ENCODE data around the gene PLAC1.

The PLAC1 gene

DNA sequence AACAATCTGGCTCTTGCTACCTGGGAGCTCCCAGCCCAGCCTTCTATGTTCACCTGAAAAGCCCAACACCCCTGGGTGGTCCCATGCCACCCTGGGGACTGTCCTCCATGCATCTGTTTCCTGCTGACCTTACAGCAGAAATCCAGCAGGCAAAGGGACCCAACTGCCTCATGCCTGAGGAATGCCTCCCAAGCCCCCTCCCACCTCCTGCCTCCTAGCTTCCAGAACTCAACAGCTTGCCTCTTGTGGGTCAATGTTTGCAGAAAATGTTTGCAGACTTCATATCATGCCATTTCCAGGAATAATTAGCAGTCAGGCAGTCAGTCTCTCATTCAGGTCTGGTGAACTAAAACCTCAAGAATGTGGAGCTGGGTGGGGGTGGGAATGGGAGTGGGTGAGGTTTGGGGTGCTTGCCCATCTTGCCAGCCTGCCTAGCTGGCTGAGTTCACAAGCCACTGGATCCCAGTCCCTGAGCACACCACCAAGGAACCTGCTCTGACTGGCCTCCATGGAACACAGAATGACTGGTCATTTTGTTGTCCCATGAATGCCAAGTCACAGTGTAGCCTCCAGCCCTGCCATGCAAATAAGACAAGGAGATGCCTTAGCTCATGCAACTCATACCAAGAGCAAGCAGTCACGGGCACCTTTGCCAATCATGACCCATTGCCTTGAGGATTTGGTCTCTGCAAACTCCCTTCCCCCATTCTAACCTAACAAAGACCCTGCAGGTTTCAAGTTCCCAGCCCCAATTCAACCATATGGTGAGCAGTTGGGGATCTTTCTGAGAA, 12.1 kb upstream of the PLAC1 start:
- TF ChIP-seq YY1 (IDR thresholded peaks at IDR 0.05; ENCODE audit: low read depth) (no peak), EGR1 (IDR thresholded peaks at IDR 0.05) (no peak), NFIC (IDR thresholded peaks at IDR 0.05) (no peak)
- TF ChIP-seq, protein P1, sequence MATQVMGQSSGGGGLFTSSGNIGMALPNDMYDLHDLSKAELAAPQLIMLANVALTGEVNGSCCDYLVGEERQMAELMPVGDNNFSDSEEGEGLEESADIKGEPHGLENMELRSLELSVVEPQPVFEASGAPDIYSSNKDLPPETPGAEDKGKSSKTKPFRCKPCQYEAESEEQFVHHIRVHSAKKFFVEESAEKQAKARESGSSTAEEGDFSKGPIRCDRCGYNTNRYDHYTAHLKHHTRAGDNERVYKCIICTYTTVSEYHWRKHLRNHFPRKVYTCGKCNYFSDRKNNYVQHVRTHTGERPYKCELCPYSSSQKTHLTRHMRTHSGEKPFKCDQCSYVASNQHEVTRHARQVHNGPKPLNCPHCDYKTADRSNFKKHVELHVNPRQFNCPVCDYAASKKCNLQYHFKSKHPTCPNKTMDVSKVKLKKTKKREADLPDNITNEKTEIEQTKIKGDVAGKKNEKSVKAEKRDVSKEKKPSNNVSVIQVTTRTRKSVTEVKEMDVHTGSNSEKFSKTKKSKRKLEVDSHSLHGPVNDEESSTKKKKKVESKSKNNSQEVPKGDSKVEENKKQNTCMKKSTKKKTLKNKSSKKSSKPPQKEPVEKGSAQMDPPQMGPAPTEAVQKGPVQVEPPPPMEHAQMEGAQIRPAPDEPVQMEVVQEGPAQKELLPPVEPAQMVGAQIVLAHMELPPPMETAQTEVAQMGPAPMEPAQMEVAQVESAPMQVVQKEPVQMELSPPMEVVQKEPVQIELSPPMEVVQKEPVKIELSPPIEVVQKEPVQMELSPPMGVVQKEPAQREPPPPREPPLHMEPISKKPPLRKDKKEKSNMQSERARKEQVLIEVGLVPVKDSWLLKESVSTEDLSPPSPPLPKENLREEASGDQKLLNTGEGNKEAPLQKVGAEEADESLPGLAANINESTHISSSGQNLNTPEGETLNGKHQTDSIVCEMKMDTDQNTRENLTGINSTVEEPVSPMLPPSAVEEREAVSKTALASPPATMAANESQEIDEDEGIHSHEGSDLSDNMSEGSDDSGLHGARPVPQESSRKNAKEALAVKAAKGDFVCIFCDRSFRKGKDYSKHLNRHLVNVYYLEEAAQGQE (IDR thresholded peaks at IDR 0.05; ENCODE audit: low read depth) = no peak

DNA sequence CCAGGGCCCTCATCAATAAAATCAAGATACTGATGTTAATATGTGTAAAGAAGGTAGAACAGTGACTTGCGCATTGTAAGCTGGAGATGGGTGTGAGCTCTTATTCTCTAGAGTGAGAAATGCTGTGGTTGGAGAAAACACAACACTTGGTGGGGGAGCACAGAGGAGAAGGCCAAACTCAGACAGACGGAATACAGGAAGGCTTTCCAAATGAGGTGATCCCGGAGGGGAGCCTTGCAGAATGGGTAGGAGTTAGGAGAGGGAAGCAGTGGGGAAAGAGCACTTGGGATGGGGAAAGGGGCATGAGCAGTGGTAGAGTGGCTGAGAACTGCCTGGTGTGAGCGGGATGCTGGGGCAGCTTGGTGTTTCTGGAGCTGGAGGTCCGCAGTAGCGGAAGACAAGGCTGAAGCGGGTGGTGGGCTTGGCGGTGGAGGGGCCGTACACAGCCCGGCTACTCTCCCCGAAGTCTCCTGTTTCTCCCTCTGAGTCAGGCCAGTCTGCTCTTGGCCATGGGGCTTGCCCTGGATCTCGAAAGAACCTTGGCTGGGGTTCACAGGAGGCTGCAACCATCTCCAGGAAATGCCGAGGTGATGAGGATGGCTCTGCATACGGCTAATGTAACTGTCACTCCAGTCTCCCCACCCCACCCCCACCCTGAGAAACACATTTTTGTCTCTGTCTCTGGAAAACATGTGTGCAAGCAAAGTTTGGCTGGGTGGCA, 11.3 kb upstream of the PLAC1 start:
- TF ChIP-seq, protein P2, sequence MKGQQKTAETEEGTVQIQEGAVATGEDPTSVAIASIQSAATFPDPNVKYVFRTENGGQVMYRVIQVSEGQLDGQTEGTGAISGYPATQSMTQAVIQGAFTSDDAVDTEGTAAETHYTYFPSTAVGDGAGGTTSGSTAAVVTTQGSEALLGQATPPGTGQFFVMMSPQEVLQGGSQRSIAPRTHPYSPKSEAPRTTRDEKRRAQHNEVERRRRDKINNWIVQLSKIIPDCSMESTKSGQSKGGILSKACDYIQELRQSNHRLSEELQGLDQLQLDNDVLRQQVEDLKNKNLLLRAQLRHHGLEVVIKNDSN (IDR thresholded peaks at IDR 0.05) = no peak
- TF ChIP-seq, protein P3, sequence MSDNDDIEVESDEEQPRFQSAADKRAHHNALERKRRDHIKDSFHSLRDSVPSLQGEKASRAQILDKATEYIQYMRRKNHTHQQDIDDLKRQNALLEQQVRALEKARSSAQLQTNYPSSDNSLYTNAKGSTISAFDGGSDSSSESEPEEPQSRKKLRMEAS (IDR thresholded peaks at IDR 0.05) = no peak
- TF ChIP-seq, protein P1 (IDR thresholded peaks at IDR 0.05; ENCODE audit: low read depth) = no peak
- TF ChIP-seq RAD21 (IDR thresholded peaks at IDR 0.05; ENCODE audit: low read depth) (no peak), CREB1 (IDR thresholded peaks at IDR 0.05; ENCODE audit: low read depth) (no peak), EP300 (IDR thresholded peaks at IDR 0.05; ENCODE audit: borderline replicate concordance) (no peak), TEAD4 (IDR thresholded peaks at IDR 0.05) (no peak), CEBPB (IDR thresholded peaks at IDR 0.05) (no peak), NFIC (IDR thresholded peaks at IDR 0.05) (no peak), EGR1 (IDR thresholded peaks at IDR 0.05) (no peak), YY1 (IDR thresholded peaks at IDR 0.05; ENCODE audit: low read depth) (no peak), TAF1 (IDR thresholded peaks at IDR 0.05; ENCODE audit: low read depth) (no peak), FOXM1 (IDR thresholded peaks at IDR 0.05; ENCODE audit: borderline replicate concordance, low read depth) (no peak), ZBTB7A (IDR thresholded peaks at IDR 0.05; ENCODE audit: low read depth) (no peak), TCF12 (IDR thresholded peaks at IDR 0.05; ENCODE audit: low read depth) (no peak)

DNA sequence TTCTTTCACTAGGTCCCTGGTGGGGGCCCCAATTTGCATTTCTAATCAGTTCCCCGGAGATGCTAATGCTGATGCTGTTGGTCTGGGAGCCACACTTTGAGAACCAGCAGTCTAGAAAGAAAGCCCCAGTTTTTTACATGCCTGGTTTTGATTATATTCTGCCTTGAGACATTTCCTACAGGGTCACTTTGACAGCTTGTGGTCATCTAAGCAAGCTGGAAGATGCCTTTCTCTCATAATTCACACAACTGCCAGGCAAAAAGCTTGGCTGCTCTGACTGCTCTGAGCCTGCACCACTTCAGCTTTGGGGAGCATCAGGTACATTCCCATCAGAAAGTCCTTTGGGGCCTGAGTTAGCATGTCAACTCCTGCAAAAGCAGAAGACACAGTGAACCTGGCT, 5.9 kb upstream of the PLAC1 start:
- no peak for TF ChIP-seq NFIC (IDR thresholded peaks at IDR 0.05)

DNA sequence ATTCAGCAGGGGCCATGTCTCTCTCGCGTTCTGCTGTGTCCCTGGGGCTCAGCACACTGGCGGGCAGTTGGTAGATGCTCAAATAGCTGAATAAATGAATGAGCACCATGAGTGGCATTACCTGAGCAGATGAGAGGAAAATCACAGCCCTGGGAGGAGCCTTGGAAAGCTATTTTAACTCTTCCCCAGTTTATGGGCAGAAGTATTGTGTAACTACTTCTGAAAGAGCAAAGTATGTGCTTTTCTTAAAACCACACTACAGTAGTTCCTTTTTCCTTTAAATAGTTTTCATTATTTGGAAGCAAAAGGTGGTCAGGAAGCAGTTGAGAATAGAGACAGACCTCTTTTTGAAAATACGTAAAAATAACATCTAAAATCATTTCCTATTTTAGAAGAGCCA, 3.0 kb upstream of the PLAC1 start:
- TF ChIP-seq TEAD4 (IDR thresholded peaks at IDR 0.05) = no peak
- TF ChIP-seq EGR1 (IDR thresholded peaks at IDR 0.05) = no peak
- TF ChIP-seq RAD21 (IDR thresholded peaks at IDR 0.05; ENCODE audit: low read depth) = no peak
- TF ChIP-seq, protein P3 (IDR thresholded peaks at IDR 0.05) = no peak
- TF ChIP-seq EP300 (IDR thresholded peaks at IDR 0.05; ENCODE audit: borderline replicate concordance) = no peak
- no peak for TF ChIP-seq TCF12 (IDR thresholded peaks at IDR 0.05; ENCODE audit: low read depth)
- TF ChIP-seq, protein P2 (IDR thresholded peaks at IDR 0.05) = no peak
- TF ChIP-seq CREB1 (IDR thresholded peaks at IDR 0.05; ENCODE audit: low read depth) = no peak
- TF ChIP-seq ZBTB7A (IDR thresholded peaks at IDR 0.05; ENCODE audit: low read depth) = no peak
- TF ChIP-seq, protein P1 (IDR thresholded peaks at IDR 0.05; ENCODE audit: low read depth) = no peak
- TF ChIP-seq FOXM1 (IDR thresholded peaks at IDR 0.05; ENCODE audit: borderline replicate concordance, low read depth) = no peak
- no peak for TF ChIP-seq TAF1 (IDR thresholded peaks at IDR 0.05; ENCODE audit: low read depth)

All from Ishikawa (cell line).